ENCODE results near the gene UBLCP1.
"Not testable (repeated sequence)": the region's sequence is repeated elsewhere in the genome, so short reads cannot be mapped to it uniquely, and the experiment has no call there.

The UBLCP1 gene

DNA sequence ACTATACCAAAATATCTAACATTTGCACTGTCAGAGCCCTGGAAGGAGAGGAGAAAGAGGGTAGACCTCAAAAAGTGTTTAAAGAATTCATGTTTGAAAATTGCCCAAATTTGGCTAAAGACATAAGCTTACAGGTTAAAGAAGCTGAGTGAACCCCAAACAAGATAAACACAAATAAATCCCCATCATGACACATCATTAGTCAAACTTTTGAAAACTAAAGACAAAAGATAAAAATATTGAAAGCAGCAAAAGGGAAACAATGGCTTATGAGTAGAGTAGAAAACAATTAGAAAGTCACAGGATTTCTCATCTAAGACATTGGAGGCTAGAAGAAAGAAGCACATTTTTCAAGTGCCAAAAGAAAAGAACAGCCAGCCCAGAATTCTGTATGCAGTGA is 6.1 kb upstream of the UBLCP1 start:
- Histone ChIP-seq H3K27me3 (ENCODE audit: control insufficient read depth in 3 of 3, insufficient read depth in 3 of 3, low read depth in 1 of 3, low read length in 3 of 3) (peaks cover 0 to 35% (median 0%) of the 10 kb centered on the region in 3 experiments), H3K36me3 (replicated peaks in 1 of 2; ENCODE audit: control insufficient read depth in 2 of 2, insufficient read depth in 2 of 2, low read length in 2 of 2) (no peaks in the 10 kb centered on the region), H2BK120ac (ENCODE audit: low read depth, low read length) (no peak overlapping the region), H2AK5ac (ENCODE audit: low read depth, low read length) (no peak overlapping the region), H3K18ac (ENCODE audit: low read length) (no peak overlapping the region), H3K23ac (ENCODE audit: low read depth, low read length, poor library complexity) (no peak overlapping the region), H2BK15ac (ENCODE audit: low read length) (no peak overlapping the region), H3K14ac (ENCODE audit: low read length) (no peak overlapping the region), H2AFZ (ENCODE audit: low read length) (no peak overlapping the region), H3K9ac (ENCODE audit: low read depth, low read length, poor library complexity) (no peak overlapping the region), H3K9me3 (replicated peaks in 1 of 2; ENCODE audit: control insufficient read depth in 2 of 2, insufficient read depth in 1 of 2, low read depth in 1 of 2, low read length in 2 of 2) (no peaks in the 10 kb centered on the region), H4K8ac (ENCODE audit: low read depth, low read length) (no peak overlapping the region), H3K79me1 (ENCODE audit: low read depth, low read length) (no peaks in the 10 kb centered on the region), H2BK12ac (ENCODE audit: low read length) (no peak overlapping the region), H3K4me2 (ENCODE audit: insufficient read depth, low read length, poor library complexity, severe bottlenecking) (no peak overlapping the region), H3K4me1 (ENCODE audit: control insufficient read depth in 2 of 2, insufficient read depth in 1 of 2, low read depth in 1 of 2, low read length in 2 of 2) (no peaks in the 10 kb centered on the region), H4K91ac (ENCODE audit: low read depth, low read length, poor library complexity) (no peak overlapping the region), H3K4me3 (ENCODE audit: low read length in 2 of 2) (no peak overlapping the region), H3K4ac (ENCODE audit: low read length) (no peak overlapping the region), H2BK5ac (ENCODE audit: low read length) (no peak overlapping the region), H3K27ac (replicated peaks; ENCODE audit: low read length) (no peak overlapping the region)
- DNase-seq (ENCODE audit: low spot score): no peak

DNA sequence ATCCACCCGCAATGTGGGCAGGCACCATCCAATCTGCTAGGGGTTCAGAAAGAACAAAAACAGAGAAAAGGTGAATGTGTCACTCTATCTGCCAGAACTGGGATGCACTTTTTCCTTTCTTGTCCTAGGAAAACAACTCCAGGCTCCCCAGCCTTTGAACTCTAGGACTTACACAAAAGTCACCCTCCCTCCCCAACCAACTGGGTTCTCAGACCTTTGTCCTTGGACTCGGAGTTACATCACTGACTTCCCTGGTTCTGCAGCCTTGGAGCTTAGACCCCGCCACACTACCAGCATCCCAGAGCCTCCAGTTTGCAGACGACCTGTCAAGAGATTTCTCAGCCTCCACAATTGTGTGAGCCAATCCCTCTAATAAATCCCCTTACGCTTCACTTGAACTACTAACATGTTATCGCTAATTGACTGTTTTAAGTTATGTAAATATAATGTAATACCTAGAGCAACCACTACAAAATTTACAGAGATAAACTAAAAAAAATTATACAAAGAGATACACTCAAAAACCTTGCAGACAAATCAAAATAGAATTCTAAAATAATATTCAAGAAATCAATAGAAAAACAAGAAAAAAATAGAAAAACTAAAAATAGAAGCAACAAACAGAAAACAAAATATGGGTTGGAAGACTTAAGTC is 5.3 kb upstream of the UBLCP1 start:
- H4K8ac ChIP-seq (ENCODE audit: low read depth, low read length): no peak overlapping the region
- no peak for DNase-seq (ENCODE audit: low spot score)
- no peak overlapping the region for H2BK12ac ChIP-seq (ENCODE audit: low read length)
- H3K4me2 ChIP-seq (ENCODE audit: insufficient read depth, low read length, poor library complexity, severe bottlenecking): no peak overlapping the region
- H3K9ac ChIP-seq (ENCODE audit: low read depth, low read length, poor library complexity): no peak overlapping the region
- peaks cover 0 to 4% of the 10 kb centered on the region in 2 donors for H3K4me1 ChIP-seq (ENCODE audit: control insufficient read depth in 2 of 2, insufficient read depth in 1 of 2, low read depth in 1 of 2, low read length in 2 of 2)
- H3K4me3 ChIP-seq (ENCODE audit: low read length in 2 of 2): no peak overlapping the region
- no peak overlapping the region for H2AK5ac ChIP-seq (ENCODE audit: low read depth, low read length)
- no peaks in the 10 kb centered on the region for H3K79me1 ChIP-seq (ENCODE audit: low read depth, low read length)
- no peak overlapping the region for H2BK120ac ChIP-seq (ENCODE audit: low read depth, low read length)
- H2AFZ ChIP-seq (ENCODE audit: low read length): no peak overlapping the region
- H3K27me3 ChIP-seq (ENCODE audit: control insufficient read depth in 3 of 3, insufficient read depth in 3 of 3, low read depth in 1 of 3, low read length in 3 of 3): peaks cover 0 to 31% (median 0%) of the 10 kb centered on the region in 3 experiments
- H3K23ac ChIP-seq (ENCODE audit: low read depth, low read length, poor library complexity): no peak overlapping the region
- H3K14ac ChIP-seq (ENCODE audit: low read length): no peak overlapping the region
- no peak overlapping the region for H3K4ac ChIP-seq (ENCODE audit: low read length)
- no peaks in the 10 kb centered on the region for H3K36me3 ChIP-seq (replicated peaks in 1 of 2; ENCODE audit: control insufficient read depth in 2 of 2, insufficient read depth in 2 of 2, low read length in 2 of 2)
- H3K27ac ChIP-seq (replicated peaks; ENCODE audit: low read length): no peak overlapping the region
- WGBS, 2 donors (ENCODE audit: extremely low coverage in 2 of 2, insufficient read length in 2 of 2, insufficient replicate concordance in 1 of 2): no CpG with 5 or more reads among the region's 6 CpGs
- H2BK15ac ChIP-seq (ENCODE audit: low read length): no peak overlapping the region
- no peak overlapping the region for H3K18ac ChIP-seq (ENCODE audit: low read length)
- H2BK5ac ChIP-seq (ENCODE audit: low read length): no peak overlapping the region
- no peaks in the 10 kb centered on the region for H3K9me3 ChIP-seq (replicated peaks in 1 of 2; ENCODE audit: control insufficient read depth in 2 of 2, insufficient read depth in 1 of 2, low read depth in 1 of 2, low read length in 2 of 2)
- H4K91ac ChIP-seq (ENCODE audit: low read depth, low read length, poor library complexity): no peak overlapping the region

DNA sequence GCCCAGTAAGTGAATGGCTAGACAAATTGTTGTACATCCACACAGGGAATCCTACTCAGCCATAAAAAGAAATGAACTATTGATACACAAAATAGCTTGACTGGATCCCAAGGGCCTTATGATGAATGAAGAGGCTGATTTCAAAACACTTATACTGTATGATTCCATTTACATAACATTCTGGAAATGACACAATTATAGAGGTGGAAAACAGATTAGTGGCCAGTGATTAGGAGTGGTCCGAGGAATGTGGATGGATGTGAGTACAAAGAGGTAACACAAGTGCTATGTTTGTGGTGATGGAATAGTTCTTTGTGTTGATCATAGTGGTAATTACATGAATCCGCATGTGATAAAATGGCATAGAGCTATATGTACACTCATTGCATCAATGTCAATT is 4.7 kb upstream of the UBLCP1 start:
- H2BK120ac ChIP-seq (ENCODE audit: low read depth, low read length): no peak overlapping the region
- H3K18ac ChIP-seq (ENCODE audit: low read length): no peak overlapping the region
- H3K4me1 ChIP-seq (ENCODE audit: control insufficient read depth in 2 of 2, insufficient read depth in 1 of 2, low read depth in 1 of 2, low read length in 2 of 2): peaks cover 0 to 4% of the 10 kb centered on the region in 2 donors
- H3K23ac ChIP-seq (ENCODE audit: low read depth, low read length, poor library complexity): no peak overlapping the region
- H3K79me1 ChIP-seq (ENCODE audit: low read depth, low read length): no peaks in the 10 kb centered on the region
- no peak overlapping the region for H2BK5ac ChIP-seq (ENCODE audit: low read length)
- no peak for DNase-seq (ENCODE audit: low spot score)
- no peak overlapping the region for H2AFZ ChIP-seq (ENCODE audit: low read length)
- no peaks in the 10 kb centered on the region for H3K36me3 ChIP-seq (replicated peaks in 1 of 2; ENCODE audit: control insufficient read depth in 2 of 2, insufficient read depth in 2 of 2, low read length in 2 of 2)
- H4K91ac ChIP-seq (ENCODE audit: low read depth, low read length, poor library complexity): no peak overlapping the region
- H4K8ac ChIP-seq (ENCODE audit: low read depth, low read length): no peak overlapping the region
- H2BK12ac ChIP-seq (ENCODE audit: low read length): no peak overlapping the region
- H3K9me3 ChIP-seq (replicated peaks in 1 of 2; ENCODE audit: control insufficient read depth in 2 of 2, insufficient read depth in 1 of 2, low read depth in 1 of 2, low read length in 2 of 2): no peaks in the 10 kb centered on the region
- peaks cover 0 to 31% (median 0%) of the 10 kb centered on the region in 3 experiments for H3K27me3 ChIP-seq (ENCODE audit: control insufficient read depth in 3 of 3, insufficient read depth in 3 of 3, low read depth in 1 of 3, low read length in 3 of 3)
- H2BK15ac ChIP-seq (ENCODE audit: low read length): no peak overlapping the region
- H3K4me3 ChIP-seq (ENCODE audit: low read length in 2 of 2): no peak overlapping the region
- no peak overlapping the region for H3K27ac ChIP-seq (replicated peaks; ENCODE audit: low read length)
- H3K4ac ChIP-seq (ENCODE audit: low read length): no peak overlapping the region
- no peak overlapping the region for H2AK5ac ChIP-seq (ENCODE audit: low read depth, low read length)
- H3K14ac ChIP-seq (ENCODE audit: low read length): no peak overlapping the region
- WGBS, 2 donors (ENCODE audit: extremely low coverage in 2 of 2, insufficient read length in 2 of 2, insufficient replicate concordance in 1 of 2): no CpG with 5 or more reads among the region's 2 CpGs
- H3K9ac ChIP-seq (ENCODE audit: low read depth, low read length, poor library complexity): no peak overlapping the region
- no peak overlapping the region for H3K4me2 ChIP-seq (ENCODE audit: insufficient read depth, low read length, poor library complexity, severe bottlenecking)

DNA sequence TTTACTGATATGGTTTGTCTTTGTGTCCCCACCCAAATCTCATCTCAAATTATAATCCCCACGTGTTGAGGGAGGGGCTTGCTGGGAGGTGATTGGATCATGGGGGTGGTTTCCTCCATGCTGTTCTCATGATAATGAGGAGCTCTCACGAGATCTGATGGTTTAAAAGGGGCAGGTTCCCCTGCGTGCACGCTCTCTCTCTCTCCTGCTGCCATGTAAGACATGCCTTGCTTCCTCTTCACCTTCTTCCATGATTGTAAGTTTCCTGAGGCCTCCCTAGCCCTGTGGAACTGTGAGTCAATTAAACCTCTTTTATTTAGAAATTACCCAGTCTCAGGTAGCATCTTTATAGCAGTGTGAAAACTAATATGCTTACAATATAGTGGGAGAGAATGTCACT is 2.9 kb upstream of the UBLCP1 start:
- H3K9me3 ChIP-seq (replicated peaks in 1 of 2; ENCODE audit: control insufficient read depth in 2 of 2, insufficient read depth in 1 of 2, low read depth in 1 of 2, low read length in 2 of 2); DNase-seq (ENCODE audit: low spot score); H3K18ac ChIP-seq (ENCODE audit: low read length); H2AK5ac ChIP-seq (ENCODE audit: low read depth, low read length); H2BK120ac ChIP-seq (ENCODE audit: low read depth, low read length); H4K91ac ChIP-seq (ENCODE audit: low read depth, low read length, poor library complexity); H3K79me1 ChIP-seq (ENCODE audit: low read depth, low read length); H3K4me2 ChIP-seq (ENCODE audit: insufficient read depth, low read length, poor library complexity, severe bottlenecking); H2BK12ac ChIP-seq (ENCODE audit: low read length); H2BK5ac ChIP-seq (ENCODE audit: low read length); H3K4me3 ChIP-seq (ENCODE audit: low read length in 2 of 2); H3K9ac ChIP-seq (ENCODE audit: low read depth, low read length, poor library complexity); H3K4ac ChIP-seq (ENCODE audit: low read length); H2BK15ac ChIP-seq (ENCODE audit: low read length); H3K4me1 ChIP-seq (ENCODE audit: control insufficient read depth in 2 of 2, insufficient read depth in 1 of 2, low read depth in 1 of 2, low read length in 2 of 2); H3K14ac ChIP-seq (ENCODE audit: low read length); H3K23ac ChIP-seq (ENCODE audit: low read depth, low read length, poor library complexity); H4K8ac ChIP-seq (ENCODE audit: low read depth, low read length); H3K36me3 ChIP-seq (replicated peaks in 1 of 2; ENCODE audit: control insufficient read depth in 2 of 2, insufficient read depth in 2 of 2, low read length in 2 of 2); H2AFZ ChIP-seq (ENCODE audit: low read length); H3K27ac ChIP-seq (replicated peaks; ENCODE audit: low read length): not testable (repeated sequence)
- H3K27me3 ChIP-seq (ENCODE audit: control insufficient read depth in 3 of 3, insufficient read depth in 3 of 3, low read depth in 1 of 3, low read length in 3 of 3): peaks cover 0 to 20% (median 0%) of the 10 kb centered on the region in 3 experiments
- WGBS, 2 donors (ENCODE audit: extremely low coverage in 2 of 2, insufficient read length in 2 of 2, insufficient replicate concordance in 1 of 2): no CpG with 5 or more reads among the region's 4 CpGs

Data from neuronal stem cell (in vitro differentiated cells).